Measurements from ENCODE around the gene RNF225. TPM values are rescaled to one million over a fixed set of nuclear protein-coding genes. Genes with fewer than 3 reads are reported as not detected.

The RNF225 gene
- total RNA-seq, 1 experiment from 2014 or later, result 0.73 TPM

DNA sequence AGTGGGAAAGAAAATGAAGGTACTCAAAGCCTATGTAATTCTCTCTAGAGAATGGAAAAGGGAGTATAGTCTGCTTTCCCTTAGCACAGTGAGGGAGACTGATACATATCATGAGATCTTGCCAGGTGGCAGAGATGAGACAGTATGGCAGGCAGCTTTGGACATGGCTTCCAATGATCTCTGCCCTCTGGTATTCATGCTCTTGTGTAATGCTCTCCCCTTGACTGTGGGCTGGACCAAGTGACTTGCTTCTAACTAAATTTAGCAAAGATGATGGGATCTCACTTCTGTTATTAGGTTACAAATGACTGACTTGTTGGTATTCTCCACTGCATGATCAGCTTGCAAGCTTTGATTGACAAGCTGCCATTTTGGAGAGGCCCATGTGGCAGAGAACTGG, 34.3 kb downstream of the RNF225 start:
- Mint-ChIP-seq H3K4me3 (ENCODE audit: unreplicated experiment) (no peak overlapping the region), H3K9me3 (ENCODE audit: unreplicated experiment) (peaks cover 18% of the 10 kb centered on the region), H3K27me3 (ENCODE audit: insufficient read depth, unreplicated experiment) (peaks cover 3% of the 10 kb centered on the region), H3K4me1 (ENCODE audit: low read depth, unreplicated experiment) (no peaks in the 10 kb centered on the region), H3K36me3 (ENCODE audit: insufficient read depth, unreplicated experiment) (no peaks in the 10 kb centered on the region), H3K27ac (ENCODE audit: unreplicated experiment) (no peak overlapping the region)
- intact Hi-C loops (cut with micrococcal nuclease; ENCODE audit: unreplicated experiment), result no loop called here
- Histone ChIP-seq H3K4me1 (no peaks in the 10 kb centered on the region), H3K9me3 (peaks cover 25% of the 10 kb centered on the region), H3K36me3 (ENCODE audit: control insufficient read depth, insufficient read depth, low read length) (no peaks in the 10 kb centered on the region), H3K27me3 (replicated peaks; ENCODE audit: control insufficient read depth, insufficient read depth, low read length) (no peaks in the 10 kb centered on the region; the same call in 1 of the 2 replicates), H3K4me3 (ENCODE audit: low read depth, low read length) (no peak overlapping the region)
- DNase-seq, result no peak
- no TSS peak for BruUV-seq (replicated peaks)
- TF ChIP-seq CTCF (IDR thresholded peaks at IDR 0.05; ENCODE audit: insufficient read depth in 1 of 2, low read depth in 1 of 2, low read length in 1 of 2, severe bottlenecking in 1 of 2, unreplicated experiment in 1 of 2), result no peak
- CTCF ChIA-PET, result no interaction called here
- POLR2A ChIA-PET, result no interaction called here

GRCh38 chr19:58434217-58434616, 38.8 kb downstream of the RNF225 start:
- Histone ChIP-seq H3K9me3 (peaks cover 25% of the 10 kb centered on the region), H3K4me1 (no peaks in the 10 kb centered on the region), H3K27me3 (replicated peaks; ENCODE audit: control insufficient read depth, insufficient read depth, low read length) (no peaks in the 10 kb centered on the region; the same call in 1 of the 2 replicates), H3K36me3 (ENCODE audit: control insufficient read depth, insufficient read depth, low read length) (no peaks in the 10 kb centered on the region), H3K4me3 (ENCODE audit: low read depth, low read length) (no peak overlapping the region)
- no peak for DNase-seq
- Mint-ChIP-seq H3K36me3 (ENCODE audit: insufficient read depth, unreplicated experiment) (no peaks in the 10 kb centered on the region), H3K4me1 (ENCODE audit: low read depth, unreplicated experiment) (no peaks in the 10 kb centered on the region), H3K4me3 (ENCODE audit: unreplicated experiment) (no peak overlapping the region), H3K9me3 (ENCODE audit: unreplicated experiment) (peaks cover 11% of the 10 kb centered on the region), H3K27ac (ENCODE audit: unreplicated experiment) (no peak overlapping the region), H3K27me3 (ENCODE audit: insufficient read depth, unreplicated experiment) (peaks cover 3% of the 10 kb centered on the region)
- BruUV-seq (replicated peaks), result no TSS peak
- POLR2A ChIA-PET, result interaction anchor here (0.6 kb wide), 1 partner anchor 26 kb away, joined by 10 read pairs; no protein-coding TSS in a partner anchor
- CTCF ChIA-PET, result no interaction called here
- no peak for TF ChIP-seq CTCF (IDR thresholded peaks at IDR 0.05; ENCODE audit: insufficient read depth in 1 of 2, low read depth in 1 of 2, low read length in 1 of 2, severe bottlenecking in 1 of 2, unreplicated experiment in 1 of 2)
- intact Hi-C loops (cut with micrococcal nuclease; ENCODE audit: unreplicated experiment), result no loop called here

DNA sequence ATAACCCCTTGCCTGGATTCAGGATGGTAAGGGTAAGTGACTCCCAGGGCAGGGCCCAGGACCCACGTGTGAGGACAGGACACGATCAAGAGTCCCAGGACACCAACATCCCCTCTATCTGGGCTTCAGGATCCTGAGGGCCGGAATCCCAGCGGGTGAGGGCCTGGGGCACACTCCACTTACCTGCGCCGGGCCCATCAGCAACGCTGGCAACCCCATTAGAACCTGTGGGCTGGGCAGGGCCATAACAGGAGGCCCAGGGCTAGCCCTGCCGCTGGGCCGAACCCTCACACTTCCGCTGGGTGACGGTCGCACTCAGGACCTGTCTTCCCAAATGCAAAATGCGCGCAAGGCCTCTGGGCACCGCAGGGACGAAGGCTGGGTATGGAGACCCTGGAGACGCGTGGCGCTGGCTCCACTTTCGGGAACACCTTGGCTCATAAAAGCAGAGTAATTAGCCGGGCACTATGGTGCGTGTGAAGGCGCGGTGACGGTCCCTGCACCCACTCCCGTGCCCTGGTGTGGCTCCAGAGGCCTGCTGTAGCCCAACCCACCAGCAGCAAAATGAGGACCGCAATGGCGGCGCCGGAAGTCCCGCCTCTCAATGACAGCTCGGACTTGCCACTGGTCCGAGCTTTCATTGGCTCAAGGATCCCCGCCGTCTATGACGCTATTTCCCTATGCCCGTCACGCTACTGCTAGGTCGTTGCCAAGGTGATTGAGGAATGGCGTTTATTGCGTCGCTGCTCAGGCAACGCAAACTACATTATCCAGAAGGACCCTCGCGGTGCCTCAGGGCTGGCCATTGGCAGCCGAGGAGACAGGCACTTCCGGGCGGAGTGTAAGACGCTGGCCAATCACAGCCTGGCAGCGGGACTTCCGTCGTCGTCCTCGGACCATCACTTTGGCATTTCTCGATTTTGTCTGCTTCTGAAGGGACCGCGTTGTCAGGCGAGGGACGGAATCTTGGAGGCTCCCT, 44.4 kb downstream of the RNF225 start, which contains the start of gene ZNF132:
TSS of gene ZNF132 (minus strand) at position 578 of the 979 bp plus-strand sequence. CDS start at position 246, 332 bp downstream.
- H3K36me3 ChIP-seq (ENCODE audit: control insufficient read depth, insufficient read depth, low read length), result no peaks in the 10 kb centered on the region
- H3K36me3 Mint-ChIP-seq (ENCODE audit: insufficient read depth, unreplicated experiment), result no peaks in the 10 kb centered on the region
- BruUV-seq (replicated peaks), result no TSS peak
- H3K4me3 ChIP-seq (ENCODE audit: low read depth, low read length), result no peak within 1 kb of the TSS
- no peaks in the 10 kb centered on the region for H3K27me3 Mint-ChIP-seq (ENCODE audit: insufficient read depth, unreplicated experiment)
- intact Hi-C loops (cut with micrococcal nuclease; ENCODE audit: unreplicated experiment), result no loop called here
- POLR2A ChIA-PET, result no interaction called here
- DNase-seq, result no peak
- TF ChIP-seq CTCF (IDR thresholded peaks at IDR 0.05; ENCODE audit: insufficient read depth in 1 of 2, low read depth in 1 of 2, low read length in 1 of 2, severe bottlenecking in 1 of 2, unreplicated experiment in 1 of 2), result no peak
- H3K4me1 Mint-ChIP-seq (ENCODE audit: low read depth, unreplicated experiment), result no peaks in the 10 kb centered on the region
- H3K27ac Mint-ChIP-seq (ENCODE audit: unreplicated experiment), result no peak within 1 kb of the TSS
- CTCF ChIA-PET, result no interaction called here
- no peaks in the 10 kb centered on the region for H3K9me3 ChIP-seq
- H3K9me3 Mint-ChIP-seq (ENCODE audit: unreplicated experiment), result no peaks in the 10 kb centered on the region
- H3K4me1 ChIP-seq, result no peaks in the 10 kb centered on the region
- H3K27me3 ChIP-seq (replicated peaks; ENCODE audit: control insufficient read depth, insufficient read depth, low read length), result no peaks in the 10 kb centered on the region
- H3K4me3 Mint-ChIP-seq (ENCODE audit: unreplicated experiment), result no peak within 1 kb of the TSS

Measured in Caco-2 (cell line).